WI38 (cell line): Measurements from ENCODE around the gene ANAPC2.

Experiments used
- H3K4me3 ChIP-seq: 2 replicates; pipeline ENCODE4 v1.5.1; 2011; ENCODE audit warnings: low read depth, mild to moderate bottlenecking, control low read depth, low read length
- CTCF ChIP-seq: IDR thresholded peaks from 2 replicates; pipeline ENCODE4 v1.5.1; 2012; ENCODE audit warnings: low read depth, mild to moderate bottlenecking, control low read depth, low read length

Gene ANAPC2

GRCh38 chr9:137188490-137189296, at the start of gene ANAPC2, which contains the start of gene SSNA1:
ANAPC2 (minus strand) TSS chr9:137188560; CDS start chr9:137188532, 28 bp downstream.
SSNA1 (plus strand) TSS chr9:137188676; CDS start chr9:137188727, 51 bp downstream.
- H3K4me3 ChIP-seq, result peak within 1 kb of the TSS; percentile 82
- TF ChIP-seq CTCF, result peak; percentile 47; the same call in 1 of the 2 replicates

GRCh38 chr9:137236936-137237421, 48.6 kb upstream of the ANAPC2 start:
- no peak for TF ChIP-seq CTCF

GRCh38 chr9:137236238-137236935, 48.0 kb upstream of the ANAPC2 start:
- TF ChIP-seq CTCF, result peak; percentile 92

More at GRCh38 chr9:137236936-137237421, 48.6 kb upstream of the ANAPC2 start:
- no peak overlapping the region for H3K4me3 ChIP-seq

GRCh38 chr9:137235424-137236237, 47.3 kb upstream of the ANAPC2 start:
- H3K4me3 ChIP-seq, result no peak overlapping the region
- no peak for TF ChIP-seq CTCF

More at GRCh38 chr9:137236238-137236935, 48.0 kb upstream of the ANAPC2 start:
- no peak overlapping the region for H3K4me3 ChIP-seq

- TF ChIP-seq CTCF, result no peak
- no peak overlapping the region for H3K4me3 ChIP-seq
Measured at GRCh38 chr9:137234758-137235423, 46.5 kb upstream of the ANAPC2 start.

- no peak for TF ChIP-seq CTCF
- no peak overlapping the region for H3K4me3 ChIP-seq
Measured at GRCh38 chr9:137234055-137234697, 45.8 kb upstream of the ANAPC2 start.
